Dedifferentiated amniotic fluid mesenchymal stem cell (primary cell): ENCODE results near the gene TMEM115.
A peak's percentile ranks its signal among the peaks of the same experiment; 100 is the strongest.

Experiments used
- DNase-seq: peaks from one replicate; pipeline ENCODE4 v3.0.0-alpha.2; 2016; ENCODE audit errors: extremely low spot score

TMEM115 gene

DNA sequence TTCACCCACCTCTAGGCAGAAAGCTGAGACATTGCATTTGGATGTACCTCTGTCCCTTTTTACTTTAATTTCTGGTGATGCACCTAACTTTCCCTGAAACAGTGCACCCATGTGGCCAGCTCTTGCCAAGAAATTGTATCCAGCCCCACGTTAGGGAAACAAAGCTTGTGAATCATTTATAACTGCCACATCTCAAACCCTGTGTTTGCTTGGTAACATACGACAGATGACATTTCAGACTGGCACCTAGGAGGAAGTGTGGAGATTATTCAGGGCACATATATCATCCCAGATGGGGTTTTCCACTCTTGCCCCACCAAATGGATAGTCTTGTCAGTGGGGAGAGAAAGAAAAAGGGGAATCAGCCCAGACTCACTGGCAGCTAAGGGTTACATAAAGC, 6.5 kb downstream of the TMEM115 start:
- DNase-seq = no peak

DNA sequence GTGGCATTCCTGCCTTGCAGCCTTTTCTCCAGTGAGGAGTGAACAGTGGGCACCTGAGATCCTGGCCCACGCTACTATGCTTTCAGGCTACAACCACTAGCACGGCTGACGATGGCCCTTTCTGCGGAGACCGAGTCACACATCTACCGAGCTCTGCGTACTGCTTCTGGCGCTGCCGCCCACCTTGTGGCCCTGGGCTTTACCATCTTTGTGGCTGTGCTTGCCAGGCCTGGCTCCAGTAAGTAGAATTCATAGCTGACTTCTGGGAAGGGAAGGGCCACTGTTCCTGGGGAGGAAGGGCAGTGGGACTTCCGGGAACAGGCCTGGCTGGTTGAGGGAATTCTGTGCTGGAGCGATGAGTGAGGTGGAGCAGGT, 8.0 kb downstream of the TMEM115 start:
- no peak for DNase-seq

DNA sequence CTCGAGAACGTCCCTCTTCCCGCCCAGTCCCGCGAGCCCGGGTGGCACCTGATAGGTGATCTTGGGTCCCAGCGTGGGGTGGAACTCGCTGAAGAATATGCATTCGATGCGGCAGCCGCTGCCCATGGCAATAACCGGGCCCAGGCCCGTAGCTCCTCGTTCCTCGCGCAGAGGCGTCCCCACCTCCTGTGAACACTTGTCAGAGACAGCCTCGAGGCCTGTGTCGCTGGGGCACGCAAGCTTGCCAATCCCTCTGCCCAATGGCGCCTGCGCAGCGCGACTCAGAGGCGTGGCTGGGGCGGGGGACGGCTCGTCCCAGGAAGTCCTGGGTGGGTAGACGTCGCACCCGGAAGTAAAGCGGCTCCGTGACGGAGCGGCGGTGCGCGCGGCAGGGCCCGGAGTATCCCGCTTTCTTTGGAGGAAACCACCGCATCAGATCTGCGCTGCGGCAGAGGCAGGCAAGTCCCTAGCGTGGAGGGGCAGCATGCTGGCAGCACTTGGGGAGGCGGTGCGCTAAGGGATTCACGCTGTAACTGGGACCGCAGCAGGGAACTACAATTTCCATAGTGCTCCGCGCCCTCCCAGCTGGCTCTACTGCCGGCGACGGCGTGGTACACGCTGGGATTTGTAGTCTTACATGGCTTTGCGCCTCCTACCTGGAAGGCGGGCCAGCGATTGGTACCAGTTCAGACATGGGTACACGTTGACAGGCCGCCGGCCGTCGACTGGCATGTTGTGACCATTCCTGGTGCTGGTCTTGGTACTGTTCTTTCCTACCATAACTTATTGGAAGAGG, 8.6 kb downstream of the TMEM115 start, which contains the start of the genes CYB561D2 and NPRL2:
Gene CYB561D2 (plus strand): TSS at position 336 of the 796 bp plus-strand sequence. CDS start 572 bp downstream, outside the sequence.
Gene NPRL2 (minus strand): TSS at position 249 of the 796 bp plus-strand sequence. CDS start 123 bp downstream, at position 126.
- peak; percentile 90 for DNase-seq

DNA sequence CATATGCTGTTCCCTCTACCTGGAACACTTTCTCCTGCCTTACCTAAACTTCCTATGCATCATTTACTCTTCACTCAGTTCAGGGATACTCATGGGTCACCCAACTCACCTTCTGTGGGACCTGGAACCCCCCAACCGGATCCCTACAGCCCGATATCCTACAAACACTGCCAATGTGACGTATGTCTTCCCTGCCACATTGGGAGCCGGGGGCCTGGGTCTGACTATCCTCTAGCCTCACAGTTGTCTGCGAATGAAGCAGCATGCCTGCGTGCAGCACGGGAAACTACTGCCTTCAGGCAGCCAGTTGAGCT, 9.2 kb downstream of the TMEM115 start:
- no peak for DNase-seq

DNA sequence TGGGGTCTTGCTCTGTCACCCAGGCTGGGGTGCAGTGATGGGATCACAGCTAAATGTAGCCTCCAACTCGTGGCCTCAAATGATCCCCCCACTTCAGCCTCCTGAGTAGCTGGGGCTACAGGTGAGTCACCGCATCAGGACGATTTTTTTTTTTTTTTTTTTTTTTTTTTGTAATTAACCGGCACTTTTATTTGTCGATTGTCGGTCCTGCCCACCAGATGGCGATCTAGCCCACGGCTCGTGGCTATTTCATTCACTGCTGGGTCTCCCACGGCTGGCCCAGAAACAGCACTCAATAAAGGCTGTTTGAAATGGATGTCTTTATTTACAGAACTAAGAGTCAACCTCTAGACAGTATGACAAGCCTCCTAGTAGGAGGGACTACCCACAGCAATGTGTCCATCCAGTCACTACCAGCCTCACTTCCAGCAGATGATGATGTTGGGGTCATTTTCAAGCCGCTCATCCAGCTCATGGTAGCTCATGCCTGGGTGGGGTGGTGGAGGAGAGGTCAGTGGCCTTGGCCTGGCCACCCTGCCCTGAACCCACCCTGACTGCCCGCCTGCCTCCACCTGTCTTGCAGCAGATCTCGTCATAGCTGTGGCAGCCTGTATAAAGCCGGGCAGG, 12.0 kb downstream of the TMEM115 start:
- peak; percentile 62 for DNase-seq

DNA sequence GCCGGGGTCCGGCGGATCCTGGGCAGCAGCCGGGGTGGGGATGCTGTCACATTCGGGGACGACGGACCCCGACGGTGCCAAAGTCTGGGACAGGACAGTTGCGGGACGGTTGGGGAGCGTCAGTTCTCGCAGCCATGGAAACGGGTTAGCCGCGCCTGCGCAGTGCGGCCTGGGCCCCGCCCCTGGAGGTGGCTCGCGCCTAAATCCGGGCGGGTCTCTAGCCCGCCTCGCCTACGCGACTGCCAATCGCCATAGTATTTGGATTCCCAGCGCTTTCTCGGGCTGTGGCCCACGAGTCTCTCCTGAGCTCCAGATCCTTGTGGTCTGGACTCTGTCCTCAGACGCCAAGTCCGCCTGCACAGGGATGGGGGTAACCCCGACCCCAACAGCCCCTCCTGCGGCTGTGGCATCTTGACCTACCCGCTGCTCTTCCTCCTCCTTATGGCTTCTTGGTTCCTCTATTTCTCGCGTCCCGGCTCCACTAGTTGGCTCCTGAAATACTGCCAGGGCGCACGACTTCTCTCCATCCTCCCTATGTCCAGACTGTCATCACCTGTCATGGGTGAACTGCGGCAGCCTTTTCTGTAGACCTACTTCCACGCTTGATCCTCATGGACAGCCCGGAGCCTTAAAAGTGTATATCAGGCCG, 13.6 kb downstream of the TMEM115 start, which contains the start of gene ZMYND10:
Gene ZMYND10 (minus strand): TSS at position 147 of the 649 bp plus-strand sequence. CDS start 153 bp downstream, outside the sequence.
- DNase-seq = no peak

DNA sequence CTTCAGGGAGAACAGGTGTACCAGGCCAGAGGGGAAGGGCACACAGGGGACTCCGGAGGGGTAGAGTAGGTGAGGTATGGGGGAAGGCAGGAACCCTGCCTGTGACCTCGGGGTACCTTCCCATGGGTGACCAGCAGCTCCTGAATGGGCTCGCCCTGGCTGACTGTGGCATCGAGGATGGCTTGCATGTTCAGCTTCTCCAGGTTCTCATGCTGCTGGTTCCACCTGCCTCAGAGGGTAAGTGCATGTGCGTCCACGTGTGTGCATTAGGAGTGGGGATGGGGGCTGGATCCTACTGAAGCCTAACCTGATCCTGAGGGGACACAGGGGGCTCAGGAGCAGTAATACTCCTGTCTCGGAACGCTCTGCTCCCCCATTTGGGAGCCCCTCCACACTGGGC, 14.3 kb downstream of the TMEM115 start:
- DNase-seq = no peak

DNA sequence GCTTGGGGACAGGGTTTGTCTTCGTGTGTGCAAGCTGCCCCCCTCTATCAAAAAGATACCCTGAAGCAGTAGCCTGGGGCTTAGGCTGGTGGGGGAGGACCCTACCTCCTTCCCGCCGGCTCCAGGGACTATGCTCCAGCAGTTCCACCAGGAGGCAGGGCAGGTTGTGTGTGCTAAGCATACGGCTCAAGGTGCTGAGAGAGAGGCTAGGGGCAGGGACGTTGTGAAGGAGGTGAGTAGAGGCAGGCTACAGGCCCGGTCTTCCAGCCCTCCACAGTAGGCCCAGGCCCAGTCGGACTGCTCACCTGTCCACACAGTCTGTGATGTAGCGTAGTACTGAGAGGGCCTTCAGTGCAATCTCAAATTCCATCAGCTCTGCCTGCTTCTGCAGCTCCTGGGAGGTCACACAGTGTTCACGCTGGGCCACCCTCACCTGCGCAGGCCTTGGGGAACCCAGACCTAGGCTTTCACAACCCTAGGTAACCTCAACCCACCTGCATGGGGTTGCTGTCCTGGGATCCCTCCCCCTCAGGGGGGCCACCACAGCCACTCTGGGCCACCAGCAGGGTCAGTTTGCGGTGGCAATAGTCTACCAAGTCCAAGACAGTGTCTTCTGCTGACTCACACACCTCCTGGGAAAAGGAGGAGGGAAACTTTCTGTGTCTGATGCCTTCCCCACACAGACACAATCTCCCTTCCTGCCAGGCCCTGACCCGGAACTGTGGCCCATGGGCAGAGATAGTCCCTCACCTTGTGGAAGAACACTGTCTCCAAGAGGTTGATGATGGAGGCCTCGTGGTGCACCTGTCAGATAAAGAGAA, 16.3 kb downstream of the TMEM115 start:
- no peak for DNase-seq

DNA sequence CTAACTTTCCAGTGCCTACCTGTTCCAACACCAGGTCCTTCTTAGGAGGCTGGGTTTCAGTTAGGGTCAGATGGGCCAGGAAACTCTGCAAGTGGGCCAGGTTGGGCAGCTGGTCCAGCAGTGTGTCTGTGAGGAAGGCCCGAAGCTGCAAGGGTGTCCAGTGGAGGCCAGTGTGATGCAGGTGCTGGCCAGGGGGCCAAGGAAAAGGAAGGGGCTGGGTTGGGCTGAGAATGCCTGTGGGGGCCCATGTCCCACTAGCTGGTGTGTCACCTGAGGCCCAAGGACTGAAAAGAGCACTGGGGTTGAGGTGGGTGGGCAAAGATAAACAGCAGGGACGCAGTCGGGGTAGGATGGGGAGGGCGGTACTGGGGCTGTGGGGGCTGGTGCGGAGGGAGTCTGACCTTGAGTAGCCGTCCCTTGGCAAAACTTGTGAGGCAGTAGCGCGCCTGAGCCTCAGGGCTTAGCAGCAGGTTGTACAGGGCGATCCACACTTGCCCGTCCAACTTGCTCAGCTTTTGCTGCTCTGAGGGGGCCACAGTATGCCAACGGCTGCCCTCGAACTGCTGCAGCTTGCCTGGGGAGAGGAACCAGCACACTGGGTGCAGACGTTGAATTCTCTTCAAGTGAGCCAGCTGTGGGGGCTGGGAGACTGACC, 17.2 kb downstream of the TMEM115 start:
- no peak for DNase-seq

DNA sequence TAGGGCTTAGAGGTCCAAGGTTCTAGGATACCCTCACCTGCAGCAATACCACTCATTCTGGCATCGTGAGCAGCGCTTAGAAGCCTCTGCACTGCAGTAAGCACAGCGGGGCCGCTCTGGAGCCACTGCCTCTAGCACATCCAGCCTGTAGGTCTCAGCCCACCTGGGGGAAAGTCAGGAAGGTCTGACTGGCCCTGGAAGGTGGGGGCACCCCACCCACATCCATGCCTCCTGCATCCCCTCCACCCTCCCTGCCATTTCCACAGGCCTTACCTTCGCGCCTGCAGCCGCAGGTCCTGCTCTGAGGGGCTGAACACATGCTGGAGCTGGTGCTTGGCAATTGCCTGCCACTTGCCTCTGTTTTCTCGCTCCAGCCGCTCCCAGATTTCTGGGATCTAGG, 17.8 kb downstream of the TMEM115 start:
- no peak for DNase-seq

DNA sequence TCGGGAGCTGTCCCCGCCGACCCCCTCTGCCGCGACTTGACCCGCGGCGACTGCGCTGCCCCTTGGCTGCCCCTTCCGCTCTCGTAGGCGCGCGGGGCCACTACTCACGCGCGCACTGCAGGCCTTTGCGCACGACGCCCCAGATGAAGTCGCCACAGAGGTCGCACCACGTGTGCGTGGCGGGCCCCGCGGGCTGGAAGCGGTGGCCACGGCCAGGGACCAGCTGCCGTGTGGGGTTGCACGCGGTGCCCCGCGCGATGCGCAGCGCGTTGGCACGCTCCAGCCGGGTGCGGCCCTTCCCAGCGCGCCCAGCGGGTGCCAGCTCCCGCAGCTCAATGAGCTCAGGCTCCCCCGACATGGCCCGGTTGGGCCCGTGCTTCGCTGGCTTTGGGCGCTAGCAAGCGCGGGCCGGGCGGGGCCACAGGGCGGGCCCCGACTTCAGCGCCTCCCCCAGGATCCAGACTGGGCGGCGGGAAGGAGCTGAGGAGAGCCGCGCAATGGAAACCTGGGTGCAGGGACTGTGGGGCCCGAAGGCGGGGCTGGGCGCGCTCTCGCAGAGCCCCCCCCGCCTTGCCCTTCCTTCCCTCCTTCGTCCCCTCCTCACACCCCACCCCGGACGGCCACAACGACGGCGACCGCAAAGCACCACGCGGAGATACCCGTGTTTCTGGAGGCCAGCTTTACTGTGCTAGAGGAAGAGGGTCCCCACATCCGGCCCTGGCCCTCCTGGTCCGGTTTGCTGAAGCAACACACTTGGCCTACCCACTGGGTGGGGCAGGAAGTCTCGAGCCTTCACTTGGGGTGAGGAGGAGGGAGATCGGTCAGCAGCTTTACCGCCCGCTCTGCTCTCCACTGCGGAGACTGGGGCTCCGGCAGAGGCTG, 18.6 kb downstream of the TMEM115 start, which contains the start of gene RASSF1:
Gene RASSF1 (minus strand): TSS at position 389 of the 882 bp plus-strand sequence. CDS start 31 bp downstream, at position 358.
- no peak for DNase-seq

DNA sequence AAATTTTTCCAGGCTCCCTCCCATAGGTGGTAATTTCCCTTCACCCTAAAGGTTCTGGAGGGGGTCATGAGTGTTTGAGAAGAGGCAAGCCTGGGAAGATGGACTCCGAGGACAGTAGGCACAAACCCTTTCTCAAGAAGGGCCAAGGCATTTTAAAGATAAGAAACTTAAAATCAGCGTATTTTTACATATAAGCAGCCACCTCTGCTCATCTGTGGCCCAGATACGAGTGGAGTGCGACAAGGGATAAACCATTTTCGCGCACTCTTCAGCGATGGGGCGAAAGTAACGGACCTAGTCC, 19.2 kb downstream of the TMEM115 start:
- DNase-seq = no peak

DNA sequence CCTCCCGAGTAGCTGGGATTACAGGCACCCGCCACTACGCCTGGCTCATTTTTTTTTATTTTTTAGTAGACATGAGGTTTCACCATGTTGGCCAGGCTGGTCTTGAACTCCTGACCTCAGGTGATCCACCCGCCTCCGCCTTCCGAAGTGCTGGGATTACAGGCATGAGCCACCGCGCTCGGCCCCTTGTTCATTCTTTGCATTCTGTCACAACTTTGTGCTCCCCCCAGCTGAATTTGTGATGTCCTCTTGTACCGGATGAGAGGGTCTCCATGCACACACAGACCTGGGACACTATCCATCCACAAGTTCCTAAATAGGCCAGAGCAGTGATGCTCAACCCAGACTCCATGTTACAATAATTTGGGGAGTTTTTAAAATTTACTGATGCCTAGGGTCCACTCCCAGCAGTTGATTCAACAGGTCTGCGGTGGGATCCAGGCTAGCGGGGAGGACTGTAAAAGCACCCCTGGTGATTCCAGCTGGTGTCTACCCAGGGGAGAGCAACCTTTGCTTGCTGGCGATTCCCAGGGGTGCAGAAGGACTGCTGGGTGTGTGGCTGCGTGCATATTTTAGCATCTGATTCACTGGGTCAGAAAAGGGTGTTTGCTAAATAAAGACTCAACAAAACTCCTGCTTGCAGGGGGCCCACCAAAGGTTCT, 19.7 kb downstream of the TMEM115 start:
- no peak for DNase-seq

DNA sequence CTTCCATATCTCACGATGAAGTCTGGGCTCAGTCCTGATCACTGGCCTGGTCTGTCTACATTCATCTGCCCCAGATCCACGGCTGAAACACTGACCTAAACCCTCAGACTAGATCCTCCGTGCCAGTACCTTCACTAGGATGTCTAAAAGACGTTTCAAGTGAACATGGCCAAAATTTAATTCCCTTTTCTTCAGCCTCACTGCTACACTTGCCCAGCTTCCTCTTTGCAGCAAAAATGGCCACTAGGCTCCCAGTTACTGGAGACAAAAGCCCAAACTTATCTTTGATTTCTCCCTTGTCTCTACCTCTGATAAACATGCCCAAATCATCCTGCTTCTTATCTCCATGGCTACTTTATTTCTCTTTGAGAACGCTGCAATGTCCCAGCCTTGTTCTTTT, 20.4 kb downstream of the TMEM115 start:
- no peak for DNase-seq

DNA sequence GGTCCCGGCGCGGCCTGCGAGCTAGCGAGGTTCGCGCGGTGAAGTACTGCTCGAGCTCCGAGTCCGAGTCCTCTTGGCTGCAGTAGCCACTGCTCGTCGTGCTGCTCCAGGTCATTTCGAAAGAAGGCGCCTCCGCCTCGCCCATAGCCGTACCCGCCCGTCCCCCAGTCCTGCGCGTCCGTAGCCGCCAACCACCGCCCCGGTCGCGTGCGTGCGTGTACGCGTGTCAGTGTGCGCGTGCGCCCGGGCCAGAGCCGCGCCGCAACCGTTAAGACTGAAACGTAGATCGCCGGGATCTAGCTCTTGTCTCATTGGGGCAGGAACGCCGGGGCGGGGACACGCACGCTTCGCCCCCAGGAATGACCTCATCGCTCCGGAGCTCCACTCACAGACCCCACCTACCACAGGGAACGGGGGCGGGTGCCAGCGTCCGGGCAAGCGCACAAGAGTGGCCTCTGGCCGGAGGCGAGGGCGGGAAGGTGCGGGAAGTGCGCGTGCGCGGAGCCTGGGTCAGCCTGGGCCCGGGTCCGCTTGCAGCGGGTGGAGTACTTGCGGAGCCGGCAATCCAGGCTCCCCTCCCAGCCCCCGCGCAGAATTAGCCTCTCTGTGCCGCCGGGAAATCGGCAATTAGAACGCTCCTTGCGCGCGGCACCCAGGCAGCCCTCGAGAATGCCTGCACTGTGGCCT, 22.0 kb downstream of the TMEM115 start:
- peak; percentile 99 for DNase-seq

DNA sequence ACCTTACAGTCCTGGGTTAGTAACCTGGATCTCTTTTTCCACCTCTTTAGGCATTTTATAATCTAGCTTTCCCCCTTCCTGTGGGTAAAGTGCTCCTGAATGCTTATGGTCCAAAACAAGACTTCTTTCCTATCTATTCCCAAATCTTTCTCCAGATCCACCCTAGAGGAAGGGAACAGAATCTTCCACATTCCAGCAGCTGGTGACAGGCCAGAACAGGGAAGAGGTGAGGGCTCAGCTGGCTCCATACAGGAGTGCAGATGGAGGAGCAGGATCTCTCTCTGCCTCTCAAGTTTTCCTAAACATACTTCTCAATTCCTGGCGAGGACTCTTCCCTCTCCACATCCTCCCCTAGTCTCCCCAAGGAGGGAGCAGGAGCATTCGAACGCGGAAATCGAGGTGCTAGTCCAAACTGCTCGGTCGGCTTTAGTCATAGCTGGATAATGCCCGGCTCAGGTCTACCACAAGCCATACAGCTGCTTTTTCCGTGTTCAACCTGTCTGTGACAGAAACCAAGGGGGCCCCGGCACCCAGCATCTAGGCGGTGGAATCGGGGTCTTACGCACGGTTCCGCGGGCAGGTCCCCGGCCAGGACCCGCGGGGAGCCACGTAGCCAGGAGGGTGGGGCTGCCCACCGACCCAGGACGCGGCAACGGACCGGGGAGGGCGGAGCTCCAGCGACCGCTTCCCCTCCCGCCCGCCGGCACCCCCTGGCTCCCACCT, 22.7 kb downstream of the TMEM115 start:
- DNase-seq = no peak

DNA sequence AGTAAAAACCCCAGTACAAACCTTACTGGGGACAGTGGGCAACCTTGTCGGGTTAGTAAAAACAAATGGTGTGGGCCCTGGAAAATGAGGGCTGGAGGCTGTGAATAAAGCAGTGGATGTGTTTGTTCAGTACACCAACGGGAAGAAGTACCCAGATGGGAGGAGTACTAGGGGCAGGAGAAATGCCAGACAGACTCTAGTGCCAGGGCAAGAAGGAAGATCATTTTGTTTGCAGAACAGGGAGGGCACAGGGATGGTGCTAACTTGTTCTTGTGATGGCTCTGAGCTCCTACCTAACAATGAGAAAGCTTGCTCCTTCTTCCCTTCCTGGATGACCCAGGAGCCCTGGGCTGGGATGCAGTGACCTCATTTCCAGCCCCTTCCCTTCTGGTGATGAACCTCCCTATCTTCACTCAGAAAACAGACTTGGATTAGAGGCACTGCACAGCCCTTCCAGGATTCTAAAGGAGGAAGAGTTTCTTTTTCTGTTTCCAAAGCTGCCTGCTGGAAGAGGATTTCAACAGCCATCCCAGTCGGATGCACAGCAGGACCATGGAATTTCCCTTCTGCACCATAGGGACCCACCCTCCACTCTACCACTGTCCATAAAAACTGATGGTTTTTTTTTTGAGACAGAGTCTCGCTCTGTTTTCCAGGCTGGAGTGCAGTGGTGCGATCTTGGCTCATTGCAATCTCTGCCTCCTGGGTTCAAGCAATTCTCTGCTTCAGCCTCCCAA, 24.8 kb downstream of the TMEM115 start:
- no peak for DNase-seq
